HEK293 (cell line): ENCODE measurements around the gene MIGA1.

Experiments
- CTCF ChIA-PET: fragments of 350-600 bp; formaldehyde crosslinking; extraction: SDS; loops from one replicate; lab custom pipeline; 2021; ENCODE audit warnings: antibody characterized with exemption; lab: Yijun Ruan, JAX
- POLR2A ChIA-PET: fragments of 300-600 bp; formaldehyde crosslinking; extraction: SDS; loops from one replicate; lab custom pipeline; 2020; ENCODE audit warnings: antibody characterized with exemption, inconsistent platforms; lab: Yijun Ruan, JAX
- H3K27ac ChIP-seq: fragments of 200-500 bp; sonication (Bioruptor generic); 2 replicates; pipeline ENCODE4 v1.5.1; 2014; ENCODE audit warnings: low read depth, low read length, control low read depth, inconsistent platforms; ENCODE audit errors: extremely low read depth
- H3K36me3 ChIP-seq, 2 experiments: fragments of 200-500 bp in 1 of 2; sonication (Bioruptor generic) in 1 of 2; 1 replicate in 1 of 2; 2 replicates in 1 of 2; pipeline ENCODE4 v1.5.1; 2014 to 2017; ENCODE audit warnings: inconsistent platforms in 2 of 2, low read length in 2 of 2; ENCODE audit not compliant: control insufficient read depth in 2 of 2, insufficient read depth in 1 of 2
- H3K4me1 ChIP-seq: fragments of 200-500 bp; sonication (Bioruptor generic); 2 replicates; pipeline ENCODE4 v1.5.1; 2014; ENCODE audit warnings: mild to moderate bottlenecking, low read length, inconsistent platforms; ENCODE audit not compliant: control insufficient read depth, insufficient read depth
- H3K4me3 ChIP-seq: 2 replicates; pipeline ENCODE4 v1.5.1; 2011; ENCODE audit warnings: low read depth, mild to moderate bottlenecking, control low read depth, low read length, moderate library complexity
- H3K9me3 ChIP-seq: fragments of 200-500 bp; sonication (Bioruptor generic); 2 replicates; pipeline ENCODE4 v1.5.1; 2014; ENCODE audit warnings: low read depth, low read length, inconsistent platforms; ENCODE audit not compliant: control insufficient read depth, insufficient read depth
- HIC1 ChIP-seq: fragments of 450-650 bp; formaldehyde crosslinking; IDR thresholded peaks from 2 replicates; pipeline ENCODE4 v1.5.1; 2016; ENCODE audit warnings: missing biosample characterization, missing genetic modification characterization
- MZF1 ChIP-seq: fragments of 450-650 bp; formaldehyde crosslinking; IDR thresholded peaks from 2 replicates; pipeline ENCODE4 v1.5.1; 2017; ENCODE audit warnings: missing biosample characterization, missing genetic modification characterization, borderline replicate concordance
- PRDM1 ChIP-seq: fragments of 450-650 bp; formaldehyde crosslinking; IDR thresholded peaks from 2 replicates; pipeline ENCODE4; 2016; ENCODE audit warnings: missing biosample characterization, missing genetic modification characterization
- PRDM10 ChIP-seq: fragments of 450-650 bp; formaldehyde crosslinking; IDR thresholded peaks from 2 replicates; pipeline ENCODE4 v1.5.1; 2016; ENCODE audit warnings: missing biosample characterization, missing genetic modification characterization
- RBAK ChIP-seq: fragments of 450-650 bp; formaldehyde crosslinking; IDR thresholded peaks from 2 replicates; pipeline ENCODE4 v1.5.1; 2016; ENCODE audit warnings: missing biosample characterization, missing genetic modification characterization
- YY2 ChIP-seq: fragments of 450-650 bp; formaldehyde crosslinking; IDR thresholded peaks from 2 replicates; pipeline ENCODE4 v1.5.1; 2016; ENCODE audit warnings: missing biosample characterization, missing genetic modification characterization
- ZBTB17 ChIP-seq: fragments of 450-650 bp; formaldehyde crosslinking; IDR thresholded peaks from 2 replicates; pipeline ENCODE4 v1.5.1; 2016; ENCODE audit warnings: missing biosample characterization, missing genetic modification characterization
- ZBTB20 ChIP-seq: fragments of 450-650 bp; formaldehyde crosslinking; IDR thresholded peaks from 2 replicates; pipeline ENCODE4 v1.5.1; 2016; ENCODE audit warnings: missing biosample characterization, missing genetic modification characterization
- ZBTB26 ChIP-seq: fragments of 450-650 bp; formaldehyde crosslinking; optimal IDR thresholded peaks from 2 replicates; pipeline ENCODE3; 2016; ENCODE audit warnings: missing biosample characterization, mild to moderate bottlenecking, missing genetic modification characterization
- ZBTB48 ChIP-seq: fragments of 450-650 bp; formaldehyde crosslinking; IDR thresholded peaks from 2 replicates; pipeline ENCODE4 v1.5.1; 2016; ENCODE audit warnings: missing biosample characterization, missing genetic modification characterization
- ZIC2 ChIP-seq: fragments of 450-650 bp; formaldehyde crosslinking; IDR thresholded peaks from 2 replicates; pipeline ENCODE4 v1.5.1; 2016; ENCODE audit warnings: missing biosample characterization, missing genetic modification characterization
- ZNF155 ChIP-seq: fragments of 450-650 bp; formaldehyde crosslinking; IDR thresholded peaks from 2 replicates; pipeline ENCODE4 v1.5.1; 2016; ENCODE audit warnings: missing biosample characterization, missing genetic modification characterization
- ZNF23 ChIP-seq: fragments of 450-650 bp; formaldehyde crosslinking; IDR thresholded peaks from 2 replicates; pipeline ENCODE4 v1.5.1; 2016; ENCODE audit warnings: missing biosample characterization, missing genetic modification characterization, borderline replicate concordance
- ZNF600 ChIP-seq: fragments of 450-650 bp; formaldehyde crosslinking; IDR thresholded peaks from 2 replicates; pipeline ENCODE4 v1.5.1; 2016; ENCODE audit warnings: missing biosample characterization, missing genetic modification characterization
- ZNF704 ChIP-seq: fragments of 450-650 bp; formaldehyde crosslinking; IDR thresholded peaks from 2 replicates; pipeline ENCODE4 v1.5.1; 2016; ENCODE audit warnings: missing biosample characterization, missing genetic modification characterization
- ZNF843 ChIP-seq: fragments of 450-650 bp; formaldehyde crosslinking; IDR thresholded peaks from 2 replicates; pipeline ENCODE4 v1.5.1; 2016; ENCODE audit warnings: missing biosample characterization, missing genetic modification characterization
- ZSCAN23 ChIP-seq: fragments of 450-650 bp; formaldehyde crosslinking; IDR thresholded peaks from 2 replicates; pipeline ENCODE4 v1.5.1; 2016; ENCODE audit warnings: missing biosample characterization, missing genetic modification characterization
- TF ChIP-seq, protein P1 (sequence below): fragments of 450-650 bp; formaldehyde crosslinking; IDR thresholded peaks from 2 replicates; pipeline ENCODE4 v1.5.1; 2017; ENCODE audit warnings: missing biosample characterization, missing genetic modification characterization

The MIGA1 gene

GRCh38 chr1:77741316-77741715 is 38.1 kb upstream of the MIGA1 start (continued):
- TF ChIP-seq ZBTB26 (tag by site-specific recombination) = no peak

GRCh38 chr1:77742011-77742555 is 37.4 kb upstream of the MIGA1 start:
- TF ChIP-seq, protein P1, sequence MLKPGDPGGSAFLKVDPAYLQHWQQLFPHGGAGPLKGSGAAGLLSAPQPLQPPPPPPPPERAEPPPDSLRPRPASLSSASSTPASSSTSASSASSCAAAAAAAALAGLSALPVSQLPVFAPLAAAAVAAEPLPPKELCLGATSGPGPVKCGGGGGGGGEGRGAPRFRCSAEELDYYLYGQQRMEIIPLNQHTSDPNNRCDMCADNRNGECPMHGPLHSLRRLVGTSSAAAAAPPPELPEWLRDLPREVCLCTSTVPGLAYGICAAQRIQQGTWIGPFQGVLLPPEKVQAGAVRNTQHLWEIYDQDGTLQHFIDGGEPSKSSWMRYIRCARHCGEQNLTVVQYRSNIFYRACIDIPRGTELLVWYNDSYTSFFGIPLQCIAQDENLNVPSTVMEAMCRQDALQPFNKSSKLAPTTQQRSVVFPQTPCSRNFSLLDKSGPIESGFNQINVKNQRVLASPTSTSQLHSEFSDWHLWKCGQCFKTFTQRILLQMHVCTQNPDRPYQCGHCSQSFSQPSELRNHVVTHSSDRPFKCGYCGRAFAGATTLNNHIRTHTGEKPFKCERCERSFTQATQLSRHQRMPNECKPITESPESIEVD = peak; percentile 51; the same call in 1 of the 2 replicates
- TF ChIP-seq MZF1 (tag by site-specific recombination) = peak; percentile 59; the same call in 1 of the 2 replicates
- TF ChIP-seq PRDM1 = peak; percentile 78; the same call in 1 of the 2 replicates
- peak; percentile 60 for TF ChIP-seq ZNF600 (tag by site-specific recombination)
- TF ChIP-seq HIC1 (tag by site-specific recombination) = no peak
- TF ChIP-seq ZBTB48 (tag by site-specific recombination) = peak; percentile 52; the same call in 1 of the 2 replicates
- peak; percentile 40; the same call in 1 of the 2 replicates for TF ChIP-seq ZIC2 (tag by site-specific recombination)
- TF ChIP-seq ZBTB17 = peak; percentile 21; the same call in 1 of the 2 replicates
- TF ChIP-seq ZNF23 = no peak
- TF ChIP-seq, all 188 proteins: peak for 7
- POLR2A ChIA-PET = no interaction called here
- CTCF ChIA-PET = no interaction called here

DNA sequence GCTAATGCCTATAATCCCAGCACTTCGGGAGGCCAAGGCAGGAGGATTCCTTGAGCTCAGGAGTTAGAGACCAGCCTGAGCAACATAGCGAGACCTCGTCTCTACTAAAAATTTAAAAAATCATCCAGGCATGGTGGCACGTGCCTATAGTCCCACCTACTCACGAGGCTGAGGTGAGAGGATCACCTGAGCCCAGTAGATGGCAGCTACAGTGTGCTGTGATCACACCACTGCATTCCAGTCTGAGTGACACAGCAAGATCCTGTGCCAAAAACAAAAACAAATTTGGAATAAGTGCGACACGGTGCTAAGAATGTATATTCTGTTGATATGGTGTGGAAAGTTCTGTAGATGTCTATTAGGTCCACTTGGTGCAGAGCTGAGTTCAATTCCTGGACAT is 34.9 kb upstream of the MIGA1 start:
- no peak overlapping the region for H3K27ac ChIP-seq
- no peak overlapping the region for H3K4me3 ChIP-seq
- H3K36me3 ChIP-seq = peaks cover 0 to 9% of the 10 kb centered on the region in 2 experiments; a peak in 2 of 3 replicates
- ChIA-PET POLR2A (no interaction called here), CTCF (interaction anchor here (1.2 kb wide), 1 partner anchor 13 kb away, joined by 4 read pairs; no protein-coding TSS in a partner anchor)
- H3K9me3 ChIP-seq = no peaks in the 10 kb centered on the region
- H3K4me1 ChIP-seq = peaks cover 7% of the 10 kb centered on the region
- no peak for TF ChIP-seq ZNF704 (tag by site-specific recombination)
- no peak for TF ChIP-seq PRDM10 (tag by site-specific recombination)
- TF ChIP-seq ZNF843 (tag by site-specific recombination) = no peak
- no peak for TF ChIP-seq ZBTB20
- no peak for TF ChIP-seq ZNF155 (tag by site-specific recombination)
- TF ChIP-seq ZSCAN23 (tag by site-specific recombination) = no peak
- TF ChIP-seq HIC1 (tag by site-specific recombination) = no peak
- no peak for TF ChIP-seq YY2
- TF ChIP-seq RBAK (tag by site-specific recombination) = no peak

More at GRCh38 chr1:77742011-77742555, 37.4 kb upstream of the MIGA1 start:
- H3K4me1 ChIP-seq = peaks cover 7% of the 10 kb centered on the region
- H3K4me3 ChIP-seq = no peak overlapping the region
- no peak overlapping the region for H3K27ac ChIP-seq
- H3K9me3 ChIP-seq = no peaks in the 10 kb centered on the region
- peaks cover 11 to 29% of the 10 kb centered on the region in 2 experiments for H3K36me3 ChIP-seq
